GM12892 (cell line): Measurements from ENCODE around the gene HOXA7.

ENCODE experiments used
- POLR2A ChIP-seq: IDR thresholded peaks from 2 replicates; pipeline ENCODE4 v1.6.1; 2011; ENCODE audit warnings: low read depth, low read length, control low read depth
- POLR2AphosphoS5 ChIP-seq: IDR thresholded peaks from 2 replicates; pipeline ENCODE4 v1.6.1; 2011; ENCODE audit warnings: low read depth, low read length, control low read depth
- TAF1 ChIP-seq: IDR thresholded peaks from 2 replicates; pipeline ENCODE4 v1.6.1; 2011; ENCODE audit warnings: low read depth, mild to moderate bottlenecking, control low read depth, low read length, borderline replicate concordance

GRCh38 chr7:27123477-27124053 is 32.9 kb downstream of the HOXA7 start:
- TF ChIP-seq POLR2AphosphoS5 = no peak
- TF ChIP-seq POLR2A = no peak
- no peak for TF ChIP-seq TAF1
